BLaER1 (cell line): Measurements from ENCODE around the gene TMEM271.
"Not testable (repeated sequence)": the region's sequence is repeated elsewhere in the genome, so short reads cannot be mapped to it uniquely, and the experiment has no call there.

Experiments
- H3K27ac ChIP-seq: shearing (Covaris generic); formaldehyde crosslinking; 2 replicates; pipeline ENCODE4 v1.8.1; 2022
- H3K27me3 ChIP-seq: shearing (Covaris generic); formaldehyde crosslinking; 2 replicates; pipeline ENCODE4 v1.8.1; 2022
- H3K36me3 ChIP-seq: shearing (Covaris generic); formaldehyde crosslinking; 2 replicates; pipeline ENCODE4 v1.8.1; 2022
- H3K4me1 ChIP-seq: shearing (Covaris generic); formaldehyde crosslinking; 2 replicates; pipeline ENCODE4 v1.8.1; 2022
- H3K4me2 ChIP-seq: shearing (Covaris generic); formaldehyde crosslinking; 2 replicates; pipeline ENCODE4 v1.8.1; 2022
- H3K4me3 ChIP-seq: shearing (Covaris generic); formaldehyde crosslinking; 2 replicates; pipeline ENCODE4 v1.8.1; 2022
- H3K9ac ChIP-seq: shearing (Covaris generic); formaldehyde crosslinking; 2 replicates; pipeline ENCODE4 v1.8.1; 2022
- H3K9me3 ChIP-seq: shearing (Covaris generic); formaldehyde crosslinking; 2 replicates; pipeline ENCODE4 v1.8.1; 2022
- H4K20me1 ChIP-seq: shearing (Covaris generic); formaldehyde crosslinking; 2 replicates; pipeline ENCODE4 v1.8.1; 2022
- Cebpa-rat ChIP-seq: shearing (Covaris generic); IDR thresholded peaks from 2 replicates; pipeline ENCODE4 v1.8.1; 2022

TMEM271 gene

DNA sequence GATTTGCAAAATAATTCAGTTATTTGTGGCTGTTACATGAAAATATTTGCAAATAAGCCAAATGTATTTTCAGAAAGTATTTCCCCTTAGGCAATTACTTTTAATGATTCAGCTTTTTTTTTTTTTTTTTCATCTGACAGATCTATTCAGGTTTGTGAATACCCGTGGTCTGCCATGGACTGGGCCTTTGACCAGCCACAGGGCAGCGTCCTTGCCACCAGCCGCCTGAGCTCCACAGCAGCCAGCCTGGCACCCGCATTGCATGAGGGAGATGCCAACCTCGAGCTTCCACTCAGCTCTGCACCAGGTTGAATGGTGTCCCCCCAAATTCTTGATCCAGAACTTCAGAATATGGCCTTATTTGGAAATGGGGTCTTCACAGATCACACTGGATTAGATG, 14.7 kb downstream of the TMEM271 start:
- H3K9me3 ChIP-seq, result peaks cover 75% of the 10 kb centered on the region
- no peaks in the 10 kb centered on the region for H3K36me3 ChIP-seq
- H4K20me1 ChIP-seq, result no peaks in the 10 kb centered on the region
- no peak overlapping the region for H3K4me2 ChIP-seq
- no peak overlapping the region for H3K9ac ChIP-seq
- no peaks in the 10 kb centered on the region for H3K27me3 ChIP-seq
- H3K27ac ChIP-seq, result no peak overlapping the region
- TF ChIP-seq Cebpa-rat, result no peak
- H3K4me1 ChIP-seq, result no peaks in the 10 kb centered on the region
- H3K4me3 ChIP-seq, result no peak overlapping the region

DNA sequence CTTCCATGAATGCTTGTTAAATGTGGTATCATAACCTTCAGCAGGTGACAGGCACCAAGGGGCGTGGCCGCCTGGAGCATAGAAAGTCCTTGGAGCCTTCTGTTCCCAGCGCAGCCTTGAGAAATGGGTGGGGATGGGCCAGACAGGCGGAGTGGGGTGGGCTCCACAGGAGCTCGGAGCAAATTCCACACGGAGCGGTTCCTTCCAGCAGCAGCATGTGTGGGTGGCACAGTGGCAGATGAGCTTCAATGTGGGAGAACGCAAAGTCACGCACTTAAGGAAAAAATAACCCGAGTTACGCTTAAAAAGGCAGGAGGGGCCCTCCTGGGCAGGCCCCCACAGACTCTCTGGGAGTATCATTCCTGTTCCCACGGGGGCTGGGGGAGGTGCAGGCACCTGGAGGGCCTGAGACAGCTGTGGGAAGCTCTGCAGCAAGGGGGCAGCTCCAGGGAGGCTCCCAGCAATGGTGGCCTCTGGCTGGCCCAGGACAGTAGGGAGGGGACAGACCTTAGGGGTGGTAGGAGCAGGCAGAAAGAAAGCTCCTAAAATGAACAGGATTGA, 15.3 kb downstream of the TMEM271 start:
- H3K4me3 ChIP-seq, result no peak overlapping the region
- peaks cover 77% of the 10 kb centered on the region for H3K9me3 ChIP-seq
- no peaks in the 10 kb centered on the region for H3K4me1 ChIP-seq
- no peak for TF ChIP-seq Cebpa-rat
- no peaks in the 10 kb centered on the region for H3K27me3 ChIP-seq
- H4K20me1 ChIP-seq, result no peaks in the 10 kb centered on the region
- no peak overlapping the region for H3K4me2 ChIP-seq
- no peak overlapping the region for H3K27ac ChIP-seq
- H3K36me3 ChIP-seq, result no peaks in the 10 kb centered on the region
- no peak overlapping the region for H3K9ac ChIP-seq

- no peaks in the 10 kb centered on the region for H4K20me1 ChIP-seq
- H3K9me3 ChIP-seq, result peaks cover 74% of the 10 kb centered on the region
- no peaks in the 10 kb centered on the region for H3K36me3 ChIP-seq
- no peaks in the 10 kb centered on the region for H3K4me1 ChIP-seq
- H3K27ac ChIP-seq, result no peak overlapping the region
- no peak overlapping the region for H3K4me3 ChIP-seq
- no peak overlapping the region for H3K4me2 ChIP-seq
- H3K27me3 ChIP-seq, result no peaks in the 10 kb centered on the region
- H3K9ac ChIP-seq, result no peak overlapping the region
- TF ChIP-seq Cebpa-rat, result no peak
Observed at GRCh38 chr4:560061-560460, 16.0 kb downstream of the TMEM271 start.

- no peak for TF ChIP-seq Cebpa-rat
- no peak overlapping the region for H3K27ac ChIP-seq
- H3K9ac ChIP-seq, result no peak overlapping the region
- H3K4me1 ChIP-seq, result no peaks in the 10 kb centered on the region
- no peaks in the 10 kb centered on the region for H3K36me3 ChIP-seq
- H4K20me1 ChIP-seq, result no peaks in the 10 kb centered on the region
- H3K9me3 ChIP-seq, result peaks cover 66% of the 10 kb centered on the region
- no peak overlapping the region for H3K4me3 ChIP-seq
- no peak overlapping the region for H3K4me2 ChIP-seq
- H3K27me3 ChIP-seq, result no peaks in the 10 kb centered on the region
Observed at GRCh38 chr4:555566-556275, 20.4 kb downstream of the TMEM271 start.

GRCh38 chr4:554793-555320, 21.2 kb downstream of the TMEM271 start:
- not testable (repeated sequence) for H3K4me3 ChIP-seq, H3K9ac ChIP-seq, H3K4me2 ChIP-seq, H3K27ac ChIP-seq, H3K36me3 ChIP-seq, H3K27me3 ChIP-seq, H3K4me1 ChIP-seq, H4K20me1 ChIP-seq
- peaks cover 70% of the 10 kb centered on the region for H3K9me3 ChIP-seq

GRCh38 chr4:552019-552418, 24.1 kb downstream of the TMEM271 start:
- Histone ChIP-seq H3K9me3 (peaks cover 67% of the 10 kb centered on the region), H3K36me3 (no peaks in the 10 kb centered on the region), H3K27ac (no peak overlapping the region), H3K9ac (no peak overlapping the region), H4K20me1 (no peaks in the 10 kb centered on the region), H3K4me2 (no peak overlapping the region), H3K4me3 (no peak overlapping the region), H3K4me1 (no peaks in the 10 kb centered on the region), H3K27me3 (no peaks in the 10 kb centered on the region)
- no peak for TF ChIP-seq Cebpa-rat

DNA sequence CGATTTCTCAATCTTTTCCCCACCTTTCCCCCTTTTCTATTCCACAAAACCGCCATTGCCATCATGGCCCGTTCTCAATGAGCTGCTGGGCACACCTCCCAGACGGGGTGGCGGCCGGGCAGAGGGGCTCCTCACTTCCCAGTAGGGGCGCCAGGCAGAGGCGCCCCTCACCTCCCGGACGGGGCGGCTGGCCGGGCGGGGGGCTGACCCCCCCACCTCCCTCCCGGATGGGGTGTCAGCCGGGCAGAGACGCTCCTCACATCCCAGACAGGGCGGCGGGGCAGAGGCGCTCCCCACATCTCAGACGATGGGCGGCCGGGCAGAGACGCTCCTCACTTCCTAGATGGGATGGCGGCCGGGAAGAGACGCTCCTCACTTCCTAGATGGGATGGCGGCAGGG, 25.8 kb downstream of the TMEM271 start:
- not testable (repeated sequence) for H3K36me3 ChIP-seq, H3K27me3 ChIP-seq, H3K9ac ChIP-seq, H3K4me3 ChIP-seq, H3K4me2 ChIP-seq, H3K4me1 ChIP-seq, H3K27ac ChIP-seq, H4K20me1 ChIP-seq
- H3K9me3 ChIP-seq, result peaks cover 51% of the 10 kb centered on the region

GRCh38 chr4:548976-549375, 27.1 kb downstream of the TMEM271 start:
- Histone ChIP-seq H3K9me3 (peaks cover 40% of the 10 kb centered on the region), H3K36me3 (no peaks in the 10 kb centered on the region), H3K27me3 (no peaks in the 10 kb centered on the region), H3K27ac (no peak overlapping the region), H4K20me1 (no peaks in the 10 kb centered on the region), H3K9ac (no peak overlapping the region), H3K4me1 (no peaks in the 10 kb centered on the region), H3K4me2 (no peak overlapping the region), H3K4me3 (no peak overlapping the region)
- TF ChIP-seq Cebpa-rat, result no peak

DNA sequence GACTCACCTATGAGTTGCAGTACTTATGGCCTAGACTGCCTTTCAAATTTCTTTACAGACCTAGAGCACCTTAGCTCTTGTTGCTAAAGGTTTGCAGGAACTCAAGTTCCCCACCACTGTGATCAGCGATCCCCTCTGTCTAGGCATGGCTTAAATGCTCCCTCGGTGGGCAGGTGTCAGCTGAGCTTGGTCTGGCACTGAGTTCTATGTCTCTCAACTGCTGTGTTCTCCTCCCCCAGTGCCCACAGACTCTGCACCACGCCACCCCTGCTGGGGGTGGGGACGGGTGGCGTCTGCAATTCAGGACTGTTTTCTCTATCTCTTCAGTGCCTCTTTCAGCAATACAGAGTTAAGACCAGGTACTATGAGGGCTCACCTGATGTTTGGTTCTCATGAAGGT, 30.5 kb downstream of the TMEM271 start:
- Histone ChIP-seq H3K9me3 (peaks cover 17% of the 10 kb centered on the region), H3K4me2 (no peak overlapping the region), H3K36me3 (no peaks in the 10 kb centered on the region), H3K4me1 (no peaks in the 10 kb centered on the region), H3K27ac (no peak overlapping the region), H4K20me1 (no peaks in the 10 kb centered on the region), H3K27me3 (no peaks in the 10 kb centered on the region), H3K4me3 (no peak overlapping the region), H3K9ac (no peak overlapping the region)
- TF ChIP-seq Cebpa-rat, result no peak

GRCh38 chr4:544386-545105, 31.5 kb downstream of the TMEM271 start:
- Histone ChIP-seq H3K36me3 (no peaks in the 10 kb centered on the region), H3K4me2 (no peak overlapping the region), H3K27ac (no peak overlapping the region), H3K4me1 (no peaks in the 10 kb centered on the region), H3K4me3 (no peak overlapping the region), H3K27me3 (no peaks in the 10 kb centered on the region), H4K20me1 (no peaks in the 10 kb centered on the region), H3K9me3 (peaks cover 11% of the 10 kb centered on the region), H3K9ac (no peak overlapping the region)
- TF ChIP-seq Cebpa-rat, result no peak
